ENCODE data around the gene ODC1.

The ODC1 gene

GRCh38 chr2:10400568-10400977 lies 47.6 kb downstream of the ODC1 start:
- no peak for DNase-seq (ENCODE audit: low read depth in 2 of 2)

GRCh38 chr2:10400002-10400401 lies 48.1 kb downstream of the ODC1 start:
- no peak for DNase-seq (ENCODE audit: low read depth in 2 of 2)

DNA sequence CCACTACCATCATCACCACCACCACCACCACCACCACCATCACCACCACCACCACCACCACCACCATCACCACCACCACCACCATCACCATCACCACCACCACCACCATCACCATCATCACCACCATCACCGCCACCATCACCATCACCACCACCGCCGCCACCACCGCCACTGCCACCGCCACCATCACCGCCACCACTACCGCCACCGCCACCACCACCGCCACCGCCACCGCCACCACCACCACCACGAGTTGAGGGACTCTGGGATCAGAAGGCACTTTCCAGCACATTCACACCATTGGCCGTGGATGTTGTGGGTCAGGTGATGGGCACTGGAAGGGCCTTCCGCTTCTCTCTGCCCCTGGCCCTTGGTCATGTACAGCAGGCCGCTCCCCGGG lies 48.8 kb downstream of the ODC1 start:
- DNase-seq (ENCODE audit: low read depth in 2 of 2) = no peak

GRCh38 chr2:10398496-10398895 lies 49.6 kb downstream of the ODC1 start:
- no peak for DNase-seq (ENCODE audit: low read depth in 2 of 2)

- no peak for DNase-seq (ENCODE audit: low read depth in 2 of 2)
Measured at GRCh38 chr2:10397878-10398277, 50.2 kb downstream of the ODC1 start.

DNA sequence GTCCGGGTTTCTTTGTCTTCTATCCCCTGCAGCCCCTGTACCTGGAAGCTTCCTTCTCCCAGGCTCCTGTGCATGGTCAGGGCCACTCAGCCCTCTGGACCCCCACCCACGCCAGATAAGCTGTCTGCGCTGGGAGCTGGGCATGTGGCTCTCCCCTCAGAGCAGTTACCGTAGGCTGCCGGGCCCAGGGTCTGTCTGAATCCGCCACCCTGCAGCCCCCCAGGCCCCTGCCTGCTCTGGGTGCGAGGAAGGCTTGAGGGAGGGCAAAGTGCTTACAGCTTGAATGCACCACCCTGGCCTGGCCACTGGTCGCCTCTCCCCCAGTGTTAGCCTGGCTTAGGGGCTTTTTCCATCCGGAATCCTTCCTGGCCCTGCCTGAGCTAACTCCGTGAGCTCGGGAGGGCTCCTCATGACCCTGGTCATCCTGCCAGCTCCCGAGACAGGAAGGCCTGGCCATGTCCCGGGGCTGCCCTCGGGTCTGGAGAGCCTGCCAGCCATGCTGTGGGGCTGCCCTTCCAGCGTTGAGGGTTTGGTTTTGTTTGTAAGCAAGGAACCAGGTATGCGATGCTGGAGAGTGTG lies 50.7 kb downstream of the ODC1 start:
- no peak for DNase-seq (ENCODE audit: low read depth in 2 of 2)

DNA sequence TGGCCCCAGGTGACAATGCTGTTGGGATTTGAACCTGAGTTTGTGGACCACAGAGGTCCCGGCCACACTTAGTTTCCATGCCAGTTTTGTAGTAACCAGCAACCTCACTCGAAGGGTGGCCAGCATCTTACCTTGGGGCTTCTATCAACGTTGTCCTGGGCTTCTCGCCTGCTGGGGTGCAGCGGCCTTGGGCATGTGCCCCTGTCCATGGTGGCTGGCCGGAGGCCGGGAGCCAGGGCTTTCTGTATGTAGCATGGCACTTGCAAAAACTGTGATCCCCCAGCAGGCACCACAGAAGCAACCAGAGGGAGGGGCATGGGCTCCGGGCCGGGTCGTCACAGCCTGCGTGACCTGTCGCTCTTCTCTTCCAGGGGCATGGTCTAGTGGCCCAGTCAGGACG lies 51.7 kb downstream of the ODC1 start:
- no peak for DNase-seq (ENCODE audit: low read depth in 2 of 2)

- no peak for DNase-seq (ENCODE audit: low read depth in 2 of 2)
Measured at GRCh38 chr2:10395893-10396292, 52.2 kb downstream of the ODC1 start.

DNA sequence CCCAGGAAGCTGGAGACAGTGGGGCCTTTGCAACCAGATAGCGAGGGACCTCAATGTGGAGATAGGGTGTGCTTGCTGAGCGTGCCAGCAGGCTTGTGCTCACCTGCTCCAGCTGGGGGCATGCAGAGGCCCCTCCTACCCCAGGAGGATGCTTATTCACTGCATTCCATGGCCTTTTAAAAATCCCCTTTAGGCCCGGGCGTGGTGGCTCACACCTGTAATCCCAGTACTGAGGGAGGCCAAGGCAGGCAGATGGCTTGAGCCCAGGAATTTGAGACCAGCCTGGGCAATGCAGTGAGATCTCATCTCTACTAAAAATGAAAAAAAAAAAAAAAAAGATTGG lies 54.5 kb downstream of the ODC1 start:
- DNase-seq (ENCODE audit: low read depth in 2 of 2) = no peak

- DNase-seq (ENCODE audit: low read depth in 2 of 2) = no peak
Measured at GRCh38 chr2:10392951-10393639, 55.0 kb downstream of the ODC1 start.

DNA sequence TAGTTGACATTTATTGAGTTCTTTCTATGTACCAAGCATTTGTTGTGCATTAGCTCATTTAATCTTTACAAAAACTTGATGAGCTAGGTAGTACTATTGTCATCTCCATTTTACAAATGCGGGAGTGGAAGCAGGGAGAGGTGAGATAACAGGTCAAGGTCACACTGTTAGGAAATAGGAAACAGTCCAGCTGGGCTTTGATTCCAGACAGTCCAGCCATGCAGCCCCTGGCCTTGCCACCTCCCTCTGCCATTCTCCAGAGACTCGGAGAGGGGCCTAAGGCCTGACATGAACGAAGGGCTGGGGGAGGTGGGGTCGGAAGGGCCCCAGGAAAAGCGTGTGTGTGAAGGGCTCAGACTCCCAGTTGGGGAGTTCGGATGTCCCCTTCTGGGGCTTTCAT lies 55.6 kb downstream of the ODC1 start:
- no peak for DNase-seq (ENCODE audit: low read depth in 2 of 2)

DNA sequence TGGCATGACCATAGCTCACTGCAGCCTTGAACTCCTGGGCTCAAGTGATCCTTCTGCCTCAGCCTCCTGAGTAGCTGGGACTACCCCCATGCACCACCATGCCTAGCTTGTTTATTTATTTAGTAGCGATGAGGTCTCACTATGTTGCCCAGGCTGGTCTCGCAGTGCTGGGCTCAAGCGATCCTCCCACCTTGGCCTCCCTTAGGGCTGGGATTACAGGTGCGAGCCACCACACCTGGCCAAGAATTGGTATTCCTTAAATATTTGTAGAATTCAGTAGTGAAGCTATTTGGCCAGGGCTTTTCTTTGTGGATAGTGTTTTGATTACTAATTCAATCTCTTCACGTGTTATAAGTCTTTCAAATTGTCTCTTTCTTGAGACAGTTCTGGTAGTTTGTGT lies 56.0 kb downstream of the ODC1 start:
- no peak for DNase-seq (ENCODE audit: low read depth in 2 of 2)

DNA sequence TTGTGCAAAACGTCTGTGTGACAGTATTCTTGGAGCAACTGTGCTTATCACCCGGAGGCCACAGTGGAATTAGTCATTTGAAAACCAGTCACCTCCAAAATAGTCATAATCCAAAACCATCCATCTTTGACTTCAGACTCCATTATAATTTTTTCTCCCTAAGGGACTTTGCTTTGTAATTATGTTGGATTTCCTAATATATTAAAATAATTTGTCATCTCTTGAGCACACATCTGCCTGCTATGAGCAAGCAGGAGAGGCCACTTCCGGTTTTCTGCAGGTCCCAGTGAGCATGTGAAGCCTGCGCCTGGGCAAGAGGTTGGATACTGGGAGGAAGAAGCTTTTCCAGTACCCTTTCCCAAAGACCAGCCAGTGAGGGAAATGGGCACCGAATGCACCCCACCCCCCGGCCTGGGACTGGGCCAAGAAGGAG lies 57.7 kb downstream of the ODC1 start:
- no peak for DNase-seq (ENCODE audit: low read depth in 2 of 2)
